Common myeloid progenitor, CD34-positive (primary cell): ENCODE data around the gene SGMS2.

Source experiments
- CTCF ChIA-PET: fragments of 350-600 bp; sonication (Branson Sonifier 250); formaldehyde crosslinking; loops from one replicate; lab custom pipeline; 2021; ENCODE audit warnings: antibody characterized with exemption; lab: Charles Lee
- POLR2A ChIA-PET: fragments of 350-600 bp; sonication (Branson Sonifier 250); formaldehyde crosslinking; loops from one replicate; lab custom pipeline; 2021; ENCODE audit warnings: antibody characterized with exemption; lab: Charles Lee
- DNase-seq, 3 donors: peaks; one replicate each; pipeline versions ENCODE4 v3.0.0 to v3.0.0-alpha.2; 2013
- H3K27ac ChIP-seq, 2 experiments: 1 replicate in 1 of 2; 2 replicates in 1 of 2; pipeline ENCODE4 v1.7.0; 2013; ENCODE audit warnings: inconsistent platforms in 2 of 2, low read length in 2 of 2, mild to moderate bottlenecking in 2 of 2, low read depth in 1 of 2, moderate library complexity in 1 of 2; ENCODE audit not compliant: severe bottlenecking in 2 of 2, insufficient read depth in 1 of 2, poor library complexity in 1 of 2
- H3K27me3 ChIP-seq, 5 experiments: replicated peaks in 2 of 5; 1 replicate in 3 of 5; 2 replicates in 2 of 5; pipeline versions ENCODE4 v1.6.1 to v1.7.0; 2013; ENCODE audit warnings: low read length in 4 of 5, mild to moderate bottlenecking in 2 of 5, moderate library complexity in 2 of 5, inconsistent platforms in 1 of 5; ENCODE audit not compliant: insufficient read depth in 5 of 5, control insufficient read depth in 4 of 5
- H3K36me3 ChIP-seq, 4 experiments: 1 replicate in 2 of 4; 2 replicates in 2 of 4; pipeline versions ENCODE4 v1.6.1 to v1.7.0; 2013; ENCODE audit warnings: low read length in 3 of 4, control low read depth in 1 of 4, mild to moderate bottlenecking in 1 of 4; ENCODE audit not compliant: control insufficient read depth in 4 of 4, insufficient read depth in 4 of 4
- H3K4me1 ChIP-seq, 4 experiments: 1 replicate in 3 of 4; 2 replicates in 1 of 4; pipeline versions ENCODE4 v1.6.1 to v1.7.1; 2013; ENCODE audit warnings: low read length in 3 of 4, mild to moderate bottlenecking in 3 of 4, control low read depth in 1 of 4, inconsistent platforms in 1 of 4, moderate library complexity in 1 of 4; ENCODE audit not compliant: control insufficient read depth in 4 of 4, insufficient read depth in 4 of 4; ENCODE audit errors: control extremely low read depth in 1 of 4
- H3K4me3 ChIP-seq, 7 experiments: 1 replicate in 4 of 7; 2 replicates in 3 of 7; pipeline versions ENCODE4 v1.5.1 to v1.7.0; 2013; ENCODE audit warnings: mild to moderate bottlenecking in 7 of 7, low read length in 6 of 7, moderate library complexity in 6 of 7, inconsistent platforms in 2 of 7, low read depth in 2 of 7, control low read depth in 1 of 7; ENCODE audit not compliant: insufficient read depth in 4 of 7, control insufficient read depth in 1 of 7; ENCODE audit errors: extremely low read depth in 1 of 7
- H3K9me3 ChIP-seq, 5 experiments: 1 replicate in 4 of 5; 2 replicates in 1 of 5; pipeline versions ENCODE4 v1.6.1 to v1.7.1; 2013; ENCODE audit warnings: low read length in 4 of 5, mild to moderate bottlenecking in 2 of 5, inconsistent platforms in 1 of 5, low read depth in 1 of 5, moderate library complexity in 1 of 5; ENCODE audit not compliant: control insufficient read depth in 4 of 5, insufficient read depth in 2 of 5; ENCODE audit errors: control extremely low read depth in 1 of 5
- WGBS: methylation state at CpG from one replicate; pipeline ENCODE4 v1.1.5; 2013; ENCODE audit not compliant: insufficient coverage; 5-methylcytosine and 5-hydroxymethylcytosine counted together

Gene SGMS2

DNA sequence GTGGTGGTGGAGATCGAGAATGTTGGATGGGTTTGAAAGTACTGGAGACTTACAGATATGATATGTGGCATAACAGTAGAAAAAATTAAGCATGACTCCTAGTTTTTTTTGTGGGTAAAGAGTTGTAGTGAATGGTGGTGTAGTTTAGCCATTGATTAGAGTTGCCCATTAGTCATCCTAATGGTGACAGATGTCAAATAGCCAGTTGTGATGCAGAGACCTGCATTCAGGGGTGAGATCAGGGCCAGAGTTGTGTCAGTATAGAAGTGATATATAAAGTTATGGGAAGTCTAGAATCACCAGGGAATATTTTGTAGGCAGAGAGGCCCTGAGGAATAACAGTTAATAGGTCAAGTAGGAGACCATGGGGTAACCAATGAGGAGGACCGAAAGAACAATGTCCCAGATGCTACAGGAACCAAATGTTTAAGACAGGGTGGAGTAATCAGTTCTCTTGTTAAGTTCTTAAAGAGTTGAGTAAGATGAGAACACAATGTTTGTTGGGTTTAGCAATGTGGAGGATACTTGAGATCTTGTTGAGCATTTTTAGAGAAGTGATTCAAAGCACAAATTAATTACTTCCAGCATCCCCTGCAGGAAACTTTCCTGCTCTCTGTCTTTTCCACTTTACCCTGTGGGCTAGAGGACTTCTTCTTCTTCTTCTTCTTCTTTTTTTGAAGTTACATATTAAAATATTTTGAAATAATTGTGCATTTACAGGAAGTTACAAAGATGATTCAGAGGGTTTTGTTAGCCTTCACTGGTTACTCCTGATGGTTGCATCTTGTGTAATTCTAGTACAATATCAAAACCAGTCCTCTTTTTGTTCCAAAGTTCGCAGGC is 13.3 kb downstream of the SGMS2 start:
- DNase-seq, result peak in 2 of 3 donors; percentile 58 to 66
- H3K27me3 ChIP-seq, result no peaks in the 10 kb centered on the region

DNA sequence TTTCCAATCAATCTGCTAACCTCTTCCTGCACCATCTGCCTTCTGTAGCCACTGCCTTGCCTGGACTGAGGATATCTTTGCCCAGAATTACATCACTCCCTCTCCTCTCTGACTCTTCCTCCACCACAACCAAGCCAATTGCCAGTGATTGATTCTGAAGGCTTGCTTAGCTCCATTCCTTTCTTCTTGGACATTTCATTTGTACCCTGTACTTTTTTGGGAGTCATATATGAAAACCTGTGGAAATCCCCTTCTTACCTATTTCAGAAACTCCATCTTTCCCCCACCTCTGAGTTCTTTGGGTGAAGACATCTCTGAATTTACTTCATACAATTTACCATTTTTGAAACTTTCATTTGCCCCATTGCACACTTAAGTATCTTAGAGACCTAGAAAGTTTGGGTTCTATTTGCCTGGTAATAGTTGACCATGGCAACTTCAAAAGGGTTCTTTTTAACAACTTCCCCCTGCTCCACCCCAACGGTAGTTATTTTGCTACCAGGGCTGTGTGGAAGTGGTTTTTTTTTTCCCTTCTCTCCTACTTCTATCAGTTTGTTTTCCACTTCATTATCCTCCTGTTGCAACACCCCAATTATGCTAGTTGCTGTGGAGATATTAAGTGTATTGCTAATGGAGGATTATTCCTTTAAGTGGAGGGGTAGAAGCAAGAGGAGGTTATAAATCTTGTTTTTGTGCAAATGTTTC is 14.3 kb downstream of the SGMS2 start:
- Histone ChIP-seq H3K27me3 (no peaks in the 10 kb centered on the region), H3K27ac (no peak overlapping the region), H3K36me3 (no peaks in the 10 kb centered on the region), H3K4me1 (peaks cover 2 to 14% (median 7%) of the 10 kb centered on the region in 4 experiments), H3K4me3 (peak overlapping the region in 1 of 7 experiments; percentile 30), H3K9me3 (no peaks in the 10 kb centered on the region)
- peak in 2 of 3 donors; percentile 32 to 46 for DNase-seq
- WGBS, result no CpG with 5 or more reads among the region's 1 CpG
- ChIA-PET CTCF (no interaction called here), POLR2A (no interaction called here)

More for the DNA sequence above, 13.3 kb downstream of the SGMS2 start:
- CTCF ChIA-PET, result no interaction called here
- no peak overlapping the region for H3K27ac ChIP-seq
- no peak overlapping the region for H3K4me3 ChIP-seq
- no peaks in the 10 kb centered on the region for H3K36me3 ChIP-seq
- H3K9me3 ChIP-seq, result no peaks in the 10 kb centered on the region
- H3K4me1 ChIP-seq, result peaks cover 2 to 14% (median 7%) of the 10 kb centered on the region in 4 experiments
- POLR2A ChIA-PET, result no interaction called here
- WGBS, result 85% methylated on average over 2 of the region's 3 CpGs

DNA sequence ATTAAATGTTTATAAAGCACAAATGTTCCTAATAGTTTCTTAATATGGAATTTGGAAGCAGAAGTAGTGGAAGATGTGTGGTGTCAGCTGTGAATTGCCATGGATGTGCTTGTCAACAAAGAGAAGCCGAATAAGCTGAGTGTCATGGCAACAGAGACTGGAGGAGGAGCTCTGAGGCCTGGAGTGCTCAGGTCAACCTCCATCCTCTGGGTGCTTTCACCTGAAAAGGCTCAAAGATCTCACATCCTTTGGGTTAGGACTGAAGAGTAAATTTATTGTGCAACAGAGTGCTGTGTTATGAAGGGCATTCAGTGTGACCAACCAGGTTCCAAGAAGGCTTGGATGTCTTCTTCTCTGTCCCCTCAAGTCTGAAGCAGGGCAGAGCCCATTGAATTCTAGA is 18.7 kb downstream of the SGMS2 start:
- Histone ChIP-seq H3K36me3 (no peaks in the 10 kb centered on the region), H3K4me1 (peaks cover 2 to 10% (median 6%) of the 10 kb centered on the region in 4 experiments), H3K27ac (no peak overlapping the region), H3K4me3 (no peak overlapping the region), H3K9me3 (peaks cover 0 to 6% (median 0%) of the 10 kb centered on the region in 5 experiments), H3K27me3 (no peaks in the 10 kb centered on the region)
- POLR2A ChIA-PET, result no interaction called here
- peak in 1 of 3 donors; percentile 29 for DNase-seq
- WGBS, result 83% methylated on average over 1 of the region's 1 CpG
- CTCF ChIA-PET, result no interaction called here

DNA sequence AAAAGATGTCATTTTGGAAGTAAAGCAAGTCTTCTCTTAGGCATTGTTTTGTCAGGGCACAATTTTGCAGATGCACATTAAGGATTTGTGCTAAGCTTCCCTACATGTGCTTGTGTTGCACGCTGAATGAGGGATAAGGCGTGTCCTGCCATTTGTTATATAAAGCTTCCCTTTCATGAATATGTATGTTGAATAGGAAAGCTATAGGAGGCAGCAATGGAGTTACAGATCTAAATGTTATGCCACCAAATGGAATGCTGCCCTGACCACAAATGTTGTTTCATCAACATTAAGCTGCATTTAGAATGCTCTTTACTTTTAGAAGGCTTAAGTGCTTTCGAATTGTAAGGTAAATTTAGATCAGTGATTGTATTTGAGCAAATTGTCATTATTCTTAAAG is 20.9 kb downstream of the SGMS2 start:
- H3K9me3 ChIP-seq, result peaks cover 0 to 8% (median 0%) of the 10 kb centered on the region in 5 experiments
- no peak overlapping the region for H3K4me3 ChIP-seq
- 93% methylated on average over 2 of the region's 3 CpGs for WGBS
- H3K27ac ChIP-seq, result no peak overlapping the region
- POLR2A ChIA-PET, result no interaction called here
- H3K36me3 ChIP-seq, result no peaks in the 10 kb centered on the region
- CTCF ChIA-PET, result interaction anchor here (0.7 to 0.9 kb wide), 2 partner anchors 63 to 107 kb away, joined by 3 read pairs; no protein-coding TSS in a partner anchor
- DNase-seq, result no peak
- H3K4me1 ChIP-seq, result no peaks in the 10 kb centered on the region
- H3K27me3 ChIP-seq, result no peaks in the 10 kb centered on the region

DNA sequence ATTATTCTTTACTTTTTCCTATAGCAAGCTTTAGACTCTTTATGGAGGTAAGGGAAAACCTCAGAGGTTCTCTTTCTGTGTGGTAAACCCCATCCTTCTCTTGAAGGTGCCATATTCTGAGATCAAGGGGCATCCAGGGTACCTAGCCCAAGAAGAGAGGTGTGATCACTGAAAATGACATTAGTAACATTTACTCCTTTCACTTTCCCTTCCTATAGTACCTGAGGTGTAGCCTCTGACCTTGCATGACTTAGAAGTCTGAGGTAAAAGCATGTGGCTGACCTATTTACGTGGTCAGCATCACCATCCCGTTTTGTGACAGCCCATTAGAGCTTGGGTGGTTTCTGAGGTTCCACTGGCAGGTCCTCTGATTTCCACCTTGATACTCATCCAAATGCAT is 25.7 kb downstream of the SGMS2 start:
- 88% methylated on average over 2 of the region's 2 CpGs for WGBS
- H3K27me3 ChIP-seq, result no peaks in the 10 kb centered on the region
- H3K36me3 ChIP-seq, result no peaks in the 10 kb centered on the region
- H3K9me3 ChIP-seq, result peaks cover 0 to 8% (median 0%) of the 10 kb centered on the region in 5 experiments
- no peaks in the 10 kb centered on the region for H3K4me1 ChIP-seq
- H3K4me3 ChIP-seq, result no peak overlapping the region
- ChIA-PET CTCF (no interaction called here), POLR2A (no interaction called here)
- H3K27ac ChIP-seq, result no peak overlapping the region
- DNase-seq, result no peak

DNA sequence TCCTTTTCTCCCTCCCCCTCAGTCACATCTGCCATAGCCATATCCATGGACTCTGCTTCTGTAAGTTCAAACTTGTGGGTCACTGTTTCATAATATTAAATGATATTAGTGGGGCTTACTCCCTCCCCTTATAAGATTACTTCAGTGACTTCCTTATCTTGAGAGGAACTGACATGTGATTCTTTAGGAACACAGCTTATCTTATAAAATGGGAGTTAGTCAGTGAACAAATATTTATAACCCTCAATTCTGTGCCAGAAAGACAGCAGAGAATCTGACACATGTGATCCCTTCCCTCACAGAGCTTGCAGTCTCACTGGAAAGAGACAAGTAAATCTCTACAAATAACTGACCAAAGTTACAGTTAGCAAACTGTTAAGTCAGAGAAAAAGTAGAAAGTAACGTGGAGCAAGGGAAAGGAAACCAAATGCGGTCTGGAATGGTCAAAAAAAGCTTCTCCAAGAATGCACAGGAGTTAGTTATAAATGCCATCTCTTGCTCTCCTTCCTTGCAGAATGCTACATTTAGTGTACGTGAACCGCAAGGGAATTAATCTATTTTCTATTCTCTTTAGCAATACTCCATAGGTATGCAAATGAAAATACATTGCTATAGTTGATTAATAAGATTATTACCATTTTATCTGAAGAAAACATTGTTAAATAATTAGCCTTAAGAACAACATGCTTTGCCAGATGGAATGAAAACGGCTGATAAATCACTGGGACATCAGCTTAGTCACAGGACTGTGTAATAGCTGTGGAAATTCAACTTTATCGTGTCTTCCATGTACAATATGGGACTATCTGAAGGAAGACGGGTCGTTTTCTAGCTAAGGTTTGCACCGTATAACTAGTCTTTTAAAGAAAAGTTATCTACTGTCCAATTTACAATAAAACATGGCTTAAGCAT is 29.0 kb downstream of the SGMS2 start:
- no peaks in the 10 kb centered on the region for H3K27me3 ChIP-seq
- 87% methylated on average over 4 of the region's 9 CpGs for WGBS
- POLR2A ChIA-PET, result no interaction called here
- no peaks in the 10 kb centered on the region for H3K36me3 ChIP-seq
- H3K9me3 ChIP-seq, result peaks cover 0 to 2% (median 0%) of the 10 kb centered on the region in 5 experiments
- DNase-seq, result no peak
- no peak overlapping the region for H3K27ac ChIP-seq
- no peaks in the 10 kb centered on the region for H3K4me1 ChIP-seq
- no peak overlapping the region for H3K4me3 ChIP-seq
- CTCF ChIA-PET, result no interaction called here
